Mesendoderm (in vitro differentiated cells): Measurements from ENCODE around the gene ACOT11. TPM values are rescaled to one million over a fixed set of nuclear protein-coding genes. Genes with fewer than 3 reads are reported as not detected.

ENCODE experiments used
- DNase-seq: peaks from one replicate; pipeline ENCODE4 v3.0.0; 2013
- H2AK5ac ChIP-seq: 2 replicates; pipeline ENCODE4 v1.6.1; 2013; ENCODE audit warnings: low read length, inconsistent platforms
- H2BK120ac ChIP-seq: 2 replicates; pipeline ENCODE4 v1.6.1; 2013; ENCODE audit warnings: low read depth, mild to moderate bottlenecking, low read length, moderate library complexity, mixed read lengths
- H2BK15ac ChIP-seq: replicated peaks from 2 replicates; pipeline ENCODE4 v1.6.1; 2013; ENCODE audit warnings: low read depth, mild to moderate bottlenecking, moderate library complexity
- H2BK5ac ChIP-seq: 2 replicates; pipeline ENCODE4 v1.6.1; 2013; ENCODE audit warnings: low read length, inconsistent platforms
- H3K18ac ChIP-seq: 2 replicates; pipeline ENCODE4 v1.6.1; 2013; ENCODE audit warnings: mild to moderate bottlenecking, low read length, mixed read lengths
- H3K23ac ChIP-seq: one replicate; pipeline ENCODE4 v1.6.1; 2013; ENCODE audit warnings: low read length
- H3K27ac ChIP-seq: 2 replicates; pipeline ENCODE4 v1.5.1; 2013; ENCODE audit warnings: low read depth, mild to moderate bottlenecking, inconsistent platforms, low read length, moderate library complexity
- H3K27me3 ChIP-seq: 2 replicates; pipeline ENCODE4 v1.6.1; 2013; ENCODE audit warnings: low read length, control low read depth, mild to moderate bottlenecking, inconsistent platforms; ENCODE audit not compliant: insufficient read depth, poor library complexity
- H3K36me3 ChIP-seq: 2 replicates; pipeline ENCODE4 v1.6.1; 2013; ENCODE audit warnings: low read length, inconsistent platforms; ENCODE audit not compliant: control insufficient read depth, insufficient read depth
- H3K4ac ChIP-seq: one replicate; pipeline ENCODE4 v1.6.1; 2013; ENCODE audit warnings: low read depth, mild to moderate bottlenecking, low read length, moderate library complexity
- H3K4me1 ChIP-seq: 2 replicates; pipeline ENCODE4 v1.6.1; 2013; ENCODE audit warnings: low read depth, low read length, inconsistent platforms; ENCODE audit not compliant: control insufficient read depth
- H3K4me2 ChIP-seq: 2 replicates; pipeline ENCODE4 v1.6.1; 2013; ENCODE audit warnings: low read length
- H3K4me3 ChIP-seq: 2 replicates; pipeline ENCODE4 v1.5.1; 2013; ENCODE audit warnings: mild to moderate bottlenecking, low read length
- H3K56ac ChIP-seq: one replicate; pipeline ENCODE4 v1.6.1; 2013; ENCODE audit warnings: low read length
- H3K79me1 ChIP-seq: 2 replicates; pipeline ENCODE4 v1.6.1; 2013; ENCODE audit warnings: low read length, inconsistent platforms
- H3K79me2 ChIP-seq: 2 replicates; pipeline ENCODE4 v1.6.1; 2013; ENCODE audit warnings: mild to moderate bottlenecking, low read length; ENCODE audit not compliant: control insufficient read depth, insufficient read depth
- H3K9ac ChIP-seq: 2 replicates; pipeline ENCODE4 v1.6.1; 2013; ENCODE audit warnings: low read length, inconsistent platforms
- H4K5ac ChIP-seq: one replicate; pipeline ENCODE4 v1.6.1; 2013; ENCODE audit warnings: low read length
- H4K8ac ChIP-seq: one replicate; pipeline ENCODE4 v1.6.1; 2013; ENCODE audit warnings: low read depth, mild to moderate bottlenecking, control low read depth, low read length, moderate library complexity
- WGBS: extraction: QIAGEN DNeasy Blood & Tissue Kit; methylation state at CpG from one replicate; pipeline ENCODE4 v1.1.7; 2013; ENCODE audit warnings: low lambda C conversion rate, missing lambda C conversion rate; ENCODE audit not compliant: insufficient coverage; ENCODE audit errors: extremely low coverage; 5-methylcytosine and 5-hydroxymethylcytosine counted together
- small RNA-seq: library from polyadenylated mRNA; stranded (forward); fragments of <200 nt; extraction: miRNeasy Mini kit (QIAGEN cat#:217004); gene quantifications from one replicate; pipeline ENCODE3, GENCODE V24; 2013; ENCODE audit not compliant: insufficient read depth

Gene ACOT11

GRCh38 chr1:54651608-54652007 is 103.6 kb downstream of the ACOT11 start:
- H3K4me1 ChIP-seq = no peaks in the 10 kb centered on the region
- no peak overlapping the region for H3K9ac ChIP-seq
- H2BK15ac ChIP-seq = no peak overlapping the region
- no peak overlapping the region for H4K8ac ChIP-seq
- no peak overlapping the region for H2BK5ac ChIP-seq
- H3K56ac ChIP-seq = no peak overlapping the region
- H2BK120ac ChIP-seq = no peak overlapping the region
- H3K27ac ChIP-seq = no peak overlapping the region
- H4K5ac ChIP-seq = no peak overlapping the region
- no peak for DNase-seq
- H3K18ac ChIP-seq = no peak overlapping the region
- H3K79me1 ChIP-seq = no peaks in the 10 kb centered on the region
- H3K23ac ChIP-seq = no peak overlapping the region
- no CpG with 5 or more reads among the region's 3 CpGs for whole genome bisulfite sequencing
- no peak overlapping the region for H3K4me3 ChIP-seq
- no peaks in the 10 kb centered on the region for H3K79me2 ChIP-seq
- H3K36me3 ChIP-seq = no peaks in the 10 kb centered on the region
- no peak overlapping the region for H2AK5ac ChIP-seq
- no peak overlapping the region for H3K4me2 ChIP-seq
- H3K4ac ChIP-seq = no peak overlapping the region
- no peaks in the 10 kb centered on the region for H3K27me3 ChIP-seq

- no peak overlapping the region for H2BK120ac ChIP-seq
- no peak for DNase-seq
- no peaks in the 10 kb centered on the region for H3K36me3 ChIP-seq
- no peak overlapping the region for H2BK15ac ChIP-seq
- no peaks in the 10 kb centered on the region for H3K4me1 ChIP-seq
- no peaks in the 10 kb centered on the region for H3K27me3 ChIP-seq
- no peak overlapping the region for H3K18ac ChIP-seq
- no peak overlapping the region for H3K4me2 ChIP-seq
- no peaks in the 10 kb centered on the region for H3K79me1 ChIP-seq
- H2BK5ac ChIP-seq = no peak overlapping the region
- H3K23ac ChIP-seq = no peak overlapping the region
- H3K79me2 ChIP-seq = no peaks in the 10 kb centered on the region
- H3K56ac ChIP-seq = no peak overlapping the region
- H3K27ac ChIP-seq = no peak overlapping the region
- H2AK5ac ChIP-seq = no peak overlapping the region
- H3K9ac ChIP-seq = no peak overlapping the region
- H4K8ac ChIP-seq = no peak overlapping the region
- H3K4me3 ChIP-seq = no peak overlapping the region
- no peak overlapping the region for H4K5ac ChIP-seq
- no peak overlapping the region for H3K4ac ChIP-seq
Observed at GRCh38 chr1:54652168-54652567, 104.1 kb downstream of the ACOT11 start.

- Histone ChIP-seq H3K56ac (no peak overlapping the region), H3K79me1 (no peaks in the 10 kb centered on the region), H3K9ac (no peak overlapping the region), H3K36me3 (no peaks in the 10 kb centered on the region), H2AK5ac (no peak overlapping the region), H3K23ac (no peak overlapping the region), H4K8ac (no peak overlapping the region), H3K4me1 (no peaks in the 10 kb centered on the region), H2BK120ac (no peak overlapping the region), H2BK15ac (no peak overlapping the region), H3K27ac (no peak overlapping the region), H3K79me2 (no peaks in the 10 kb centered on the region), H3K4me3 (no peak overlapping the region), H3K4me2 (no peak overlapping the region), H3K27me3 (no peaks in the 10 kb centered on the region), H3K4ac (no peak overlapping the region), H3K18ac (no peak overlapping the region), H2BK5ac (no peak overlapping the region), H4K5ac (no peak overlapping the region)
- no CpG with 5 or more reads among the region's 4 CpGs for WGBS
- DNase-seq = no peak
Observed at GRCh38 chr1:54653036-54653435, 105.0 kb downstream of the ACOT11 start.

- no peaks in the 10 kb centered on the region for H3K27me3 ChIP-seq
- WGBS = no CpG with 5 or more reads among the region's 2 CpGs
Observed at GRCh38 chr1:54658164-54658913, 110.3 kb downstream of the ACOT11 start.

More at GRCh38 chr1:54658164-54658913, 110.3 kb downstream of the ACOT11 start:
- no peak overlapping the region for H3K18ac ChIP-seq
- no peak overlapping the region for H3K4ac ChIP-seq
- no peak overlapping the region for H3K23ac ChIP-seq
- H3K4me2 ChIP-seq = no peak overlapping the region
- H3K56ac ChIP-seq = no peak overlapping the region
- H3K36me3 ChIP-seq = no peaks in the 10 kb centered on the region
- no peak overlapping the region for H2BK5ac ChIP-seq
- H3K4me3 ChIP-seq = no peak overlapping the region
- H4K8ac ChIP-seq = no peak overlapping the region
- H3K9ac ChIP-seq = no peak overlapping the region
- H2BK15ac ChIP-seq = no peak overlapping the region
- no peak for DNase-seq
- no peak overlapping the region for H2BK120ac ChIP-seq
- H2AK5ac ChIP-seq = no peak overlapping the region
- no peaks in the 10 kb centered on the region for H3K4me1 ChIP-seq
- H3K79me1 ChIP-seq = no peaks in the 10 kb centered on the region
- H3K27ac ChIP-seq = no peak overlapping the region
- no peaks in the 10 kb centered on the region for H3K79me2 ChIP-seq
- no peak overlapping the region for H4K5ac ChIP-seq

Small RNA genes within 50 kb of the gene (small RNA-seq; reads per million reads assigned to genes)
- gene AC099796.2 = not detected
